ENCODE results near the gene KCTD18.
A peak's percentile ranks its signal among the peaks of the same experiment; 100 is the strongest.

KCTD18 gene

DNA sequence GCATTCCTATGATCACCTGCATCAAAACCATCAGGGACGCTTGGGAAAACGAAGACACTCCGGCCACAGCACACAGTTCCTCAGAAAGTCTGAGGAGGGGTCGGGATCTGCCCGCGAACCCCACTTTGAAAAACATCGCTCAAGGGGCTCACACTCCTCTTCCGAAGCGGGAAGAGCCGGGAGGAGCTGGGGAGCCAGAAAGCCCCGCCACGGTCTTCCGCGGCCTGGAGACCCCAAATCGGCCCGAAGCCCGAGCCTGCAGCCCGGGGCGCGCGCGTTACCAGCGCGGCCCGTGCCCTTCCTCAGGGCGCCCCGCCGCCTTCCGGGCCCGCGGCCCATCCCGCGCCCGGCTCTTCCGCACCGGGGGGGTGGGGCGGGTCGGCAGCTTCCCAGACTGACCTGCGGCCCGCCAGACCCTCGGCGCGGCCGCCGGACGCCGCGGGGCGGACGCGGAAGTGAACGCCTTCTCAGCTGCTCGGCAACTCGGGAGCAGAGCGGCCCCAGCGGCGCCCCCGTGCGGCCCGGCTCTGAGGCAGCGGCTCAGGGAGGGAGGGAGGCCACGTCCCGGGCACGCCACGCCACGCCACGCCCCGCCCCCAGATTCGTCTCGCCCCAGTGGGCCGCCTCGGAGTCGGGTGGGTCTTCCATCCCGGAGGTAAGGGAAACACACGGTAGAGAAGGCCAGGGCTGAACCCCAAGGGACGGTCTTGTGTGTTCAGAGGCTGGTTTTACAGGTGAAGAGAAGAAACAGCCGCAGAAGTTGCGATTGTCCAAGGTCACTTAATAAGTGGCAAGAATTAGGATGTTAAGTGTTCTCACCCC, at the start of gene KCTD18:
Gene KCTD18, minus strand, starts transcription at position 457 of the 822 bp plus-strand sequence. CDS start 3,052 bp downstream, outside the sequence.
- DNase-seq (ENCODE audit: low read depth), result no peak

DNA sequence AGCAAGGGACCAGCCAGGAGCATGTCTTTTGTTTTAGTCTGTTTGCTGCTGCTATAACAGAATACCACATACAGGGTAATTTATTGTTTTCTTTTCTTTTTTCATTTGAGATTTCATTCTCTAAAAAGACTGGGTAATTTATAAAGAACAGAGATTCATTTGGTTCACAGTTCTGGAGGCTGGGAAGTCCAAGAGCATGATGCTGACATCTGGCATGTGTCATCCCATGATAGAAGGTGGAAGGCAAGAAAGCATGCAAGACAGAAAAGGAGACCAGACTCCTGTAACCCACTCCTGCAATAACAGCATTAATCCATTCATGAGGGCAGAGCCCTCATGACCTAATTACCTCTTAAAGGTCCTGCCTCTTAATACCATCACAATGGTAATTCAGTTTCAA, 30.9 kb upstream of the KCTD18 start:
- DNase-seq (ENCODE audit: low read depth), result no peak

DNA sequence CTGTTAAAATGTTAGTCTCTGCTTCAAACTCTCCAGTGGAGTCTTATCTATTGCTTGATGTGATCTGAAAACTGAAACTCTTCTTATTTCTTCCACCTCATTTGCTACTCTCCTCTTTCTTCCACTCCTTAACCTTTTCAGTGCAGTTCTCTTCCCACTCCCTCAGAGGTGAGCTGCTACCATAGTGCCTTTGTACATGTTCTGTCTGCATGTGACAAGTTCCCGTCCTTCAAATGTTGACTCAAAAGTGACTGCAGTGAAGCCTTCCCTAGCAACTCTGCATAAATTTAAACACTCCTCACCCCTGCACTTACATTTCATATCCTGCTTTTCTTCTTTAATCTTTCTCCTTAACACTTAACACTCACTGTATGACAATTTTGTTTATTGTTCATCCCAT, 28.3 kb upstream of the KCTD18 start:
- DNase-seq (ENCODE audit: low read depth), result no peak

DNA sequence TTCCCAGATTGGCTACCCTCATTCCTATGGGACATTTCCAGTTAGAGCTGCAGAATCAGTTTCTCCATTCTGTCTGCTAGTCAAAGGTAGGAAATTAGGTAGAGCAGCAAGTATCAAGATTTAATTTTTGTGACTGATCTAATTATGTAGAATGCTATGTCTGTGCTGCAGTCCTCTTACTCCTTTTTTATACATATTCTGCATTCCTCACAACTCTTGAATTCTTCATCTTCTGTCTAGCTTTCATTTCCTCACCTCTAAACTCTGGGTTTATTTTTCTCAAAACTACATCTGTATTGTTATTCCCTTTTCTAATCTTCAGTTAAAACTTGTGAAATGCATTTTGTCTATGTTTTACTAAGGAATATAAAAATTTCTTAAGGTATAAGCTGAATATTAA, 24.7 kb upstream of the KCTD18 start:
- no peak for DNase-seq (ENCODE audit: low read depth)

DNA sequence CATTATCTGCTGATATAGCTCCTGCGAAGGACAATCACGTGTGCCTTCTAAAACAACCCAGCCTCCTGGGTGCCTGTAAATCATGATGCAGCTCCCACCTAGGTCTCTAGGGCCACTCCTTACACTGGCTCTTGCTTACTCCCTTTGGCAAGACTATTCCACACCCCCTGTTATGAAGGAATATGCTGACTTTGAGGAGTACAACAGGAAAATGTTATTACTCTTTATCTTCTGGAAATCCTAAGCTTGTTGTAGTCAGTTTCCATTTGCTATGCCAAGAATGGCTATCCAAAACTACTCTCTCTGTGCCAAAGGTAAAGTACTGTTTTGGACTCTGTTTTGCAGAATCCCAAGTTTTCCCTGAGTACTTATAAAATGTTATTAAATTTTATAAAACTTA, 23.9 kb upstream of the KCTD18 start:
- DNase-seq (ENCODE audit: low read depth), result no peak

DNA sequence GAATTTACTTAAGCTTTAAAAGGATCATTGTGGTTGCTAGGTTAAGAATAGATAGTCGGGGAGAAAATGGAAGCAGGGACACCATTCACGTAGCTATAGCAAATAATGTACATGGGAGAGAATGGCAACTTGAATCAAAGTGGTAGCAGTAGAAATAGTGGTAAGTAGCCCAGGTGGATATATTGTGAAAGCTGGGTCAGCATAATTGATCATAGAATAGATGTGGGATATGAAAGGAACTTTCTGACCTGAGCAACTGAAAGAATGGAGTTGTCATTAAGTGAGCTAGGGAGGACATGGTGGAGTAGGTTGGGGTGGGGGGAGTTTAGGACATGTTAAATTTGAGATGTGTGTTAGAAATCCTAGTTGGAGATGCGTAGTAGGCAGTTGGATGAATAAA, 18.4 kb upstream of the KCTD18 start:
- no peak for DNase-seq (ENCODE audit: low read depth)

DNA sequence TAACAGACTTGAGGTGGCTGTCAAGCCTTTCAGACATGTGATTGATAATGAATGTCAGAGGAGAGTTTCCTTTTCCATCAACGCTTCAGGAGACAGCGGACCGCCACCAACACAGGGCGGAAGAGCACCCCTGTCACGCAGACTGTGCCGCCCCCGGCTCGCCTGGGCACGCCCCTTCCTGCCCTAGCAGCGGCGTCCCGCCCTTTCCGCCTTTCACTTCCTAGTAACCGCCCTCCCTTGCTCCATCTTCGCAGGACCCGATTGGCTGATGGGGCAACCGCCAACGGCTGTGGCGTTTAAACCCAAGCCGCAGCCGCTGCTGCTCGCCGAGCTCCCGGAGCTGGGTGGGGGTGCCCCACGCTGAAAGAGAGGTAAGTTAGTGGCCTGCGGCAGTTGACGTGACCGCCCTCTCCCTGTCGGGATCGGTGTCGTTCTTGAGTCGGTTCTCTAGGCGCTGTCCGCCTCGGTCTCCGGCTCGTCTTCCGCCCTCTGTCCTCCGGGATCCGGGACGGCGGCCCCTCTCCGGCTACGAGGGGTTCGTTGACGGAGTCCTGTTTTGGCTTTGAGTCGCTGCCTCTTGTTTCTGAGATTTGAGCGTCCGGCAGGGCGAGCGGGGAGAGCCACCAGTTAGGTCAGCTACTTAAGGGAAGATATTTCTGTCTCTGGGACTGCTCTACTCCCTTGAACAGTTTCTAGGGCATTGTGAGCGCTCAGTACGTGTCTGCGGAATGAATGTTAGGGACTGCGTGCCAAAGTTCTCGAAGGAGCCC, 16.2 kb upstream of the KCTD18 start, which contains the start of gene SGO2:
Gene SGO2, plus strand, starts transcription at position 326 of the 770 bp plus-strand sequence. CDS start 6,769 bp downstream, outside the sequence.
- peak; percentile 68 for DNase-seq (ENCODE audit: low read depth)

DNA sequence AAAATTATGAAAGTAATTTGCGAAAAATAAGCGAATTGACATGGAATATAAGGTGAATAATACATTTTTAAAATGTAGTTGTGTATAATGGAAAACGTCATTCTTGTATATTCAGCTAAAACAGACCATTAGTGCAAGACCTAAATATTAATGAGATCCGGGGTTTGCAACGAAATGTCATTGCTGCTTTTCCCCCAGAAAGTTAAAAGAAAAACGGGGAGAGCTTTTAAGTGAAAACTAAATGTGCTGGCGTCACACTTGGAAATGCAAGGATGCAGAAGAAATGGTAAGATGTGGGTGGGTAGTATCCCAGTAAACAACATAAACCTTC, 15.6 kb upstream of the KCTD18 start:
- DNase-seq (ENCODE audit: low read depth), result no peak

DNA sequence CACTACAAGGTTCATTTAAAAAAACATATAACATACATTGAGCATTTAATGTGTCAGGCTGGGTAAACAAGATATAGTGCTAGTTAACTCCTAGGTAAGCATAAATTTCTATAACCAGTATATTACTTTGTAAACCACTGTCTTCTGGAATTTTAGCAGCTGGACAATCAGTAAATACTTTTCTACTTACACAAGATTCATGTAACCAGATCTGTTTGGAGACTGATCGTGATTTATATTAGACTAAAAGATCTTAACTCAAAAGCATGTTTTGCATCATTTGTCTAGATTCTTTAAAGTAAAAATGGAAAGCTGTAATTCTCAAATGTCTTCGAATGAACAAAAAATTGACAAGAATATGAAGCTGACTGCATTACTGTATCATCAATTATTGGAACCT, 15.2 kb upstream of the KCTD18 start:
- no peak for DNase-seq (ENCODE audit: low read depth)

DNA sequence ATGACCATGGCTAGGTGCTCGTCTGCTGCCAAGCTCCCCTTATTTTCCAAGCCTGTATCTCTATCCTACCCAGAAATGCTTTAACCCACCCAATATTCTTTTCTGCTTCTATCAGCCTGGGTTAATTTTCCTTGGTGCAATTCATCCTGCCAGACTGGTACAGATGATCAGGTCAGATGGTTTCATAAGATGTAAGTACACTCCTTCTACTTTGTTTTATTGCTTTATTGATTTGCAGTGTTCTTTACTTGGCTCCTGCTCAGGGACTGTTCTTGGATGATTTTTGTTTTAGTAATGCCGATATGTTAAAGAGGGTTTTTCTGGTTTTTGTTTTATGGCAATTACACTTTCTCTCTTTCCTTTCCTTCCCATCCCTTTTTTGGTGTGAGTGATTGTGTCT, 13.7 kb upstream of the KCTD18 start:
- no peak for DNase-seq (ENCODE audit: low read depth)

DNA sequence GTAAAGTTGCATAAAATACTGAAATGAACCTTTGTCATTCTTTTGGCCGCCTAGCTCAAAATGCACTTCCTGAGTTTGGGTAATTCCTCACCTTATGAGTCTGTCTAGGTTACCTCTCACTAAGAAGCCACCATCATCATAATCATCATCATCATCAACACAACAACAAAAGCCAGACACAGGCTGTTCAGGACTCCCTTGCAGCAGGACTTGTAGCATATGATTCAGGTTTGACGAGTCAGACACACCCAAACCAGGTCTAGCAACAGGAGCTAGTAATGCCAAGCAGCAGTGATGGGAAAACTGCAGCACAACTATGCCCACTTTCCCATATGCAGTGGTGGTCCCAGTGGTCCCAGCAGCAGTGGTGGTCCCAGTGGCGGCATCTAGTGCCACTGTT, 13.3 kb upstream of the KCTD18 start:
- DNase-seq (ENCODE audit: low read depth), result no peak

DNA sequence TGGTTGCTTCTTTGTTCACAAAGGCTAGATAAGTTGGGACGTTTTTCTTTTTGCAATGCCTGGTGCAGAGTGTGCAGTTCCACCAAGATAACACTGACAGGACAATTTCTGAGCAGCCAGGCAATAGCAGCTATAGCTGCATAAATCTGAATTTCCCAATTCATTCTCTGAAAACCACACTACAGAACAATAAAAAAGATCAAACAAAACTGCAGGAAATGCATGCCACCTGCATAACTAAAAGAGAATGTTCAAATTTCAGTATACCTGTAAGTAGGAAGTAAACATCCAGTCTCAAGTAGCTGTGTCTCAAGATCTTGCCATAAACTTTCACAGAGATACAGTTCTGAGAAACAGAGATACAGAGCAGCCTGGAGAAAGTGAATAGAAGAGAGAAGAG, 5.3 kb upstream of the KCTD18 start:
- no peak for DNase-seq (ENCODE audit: low read depth)

DNA sequence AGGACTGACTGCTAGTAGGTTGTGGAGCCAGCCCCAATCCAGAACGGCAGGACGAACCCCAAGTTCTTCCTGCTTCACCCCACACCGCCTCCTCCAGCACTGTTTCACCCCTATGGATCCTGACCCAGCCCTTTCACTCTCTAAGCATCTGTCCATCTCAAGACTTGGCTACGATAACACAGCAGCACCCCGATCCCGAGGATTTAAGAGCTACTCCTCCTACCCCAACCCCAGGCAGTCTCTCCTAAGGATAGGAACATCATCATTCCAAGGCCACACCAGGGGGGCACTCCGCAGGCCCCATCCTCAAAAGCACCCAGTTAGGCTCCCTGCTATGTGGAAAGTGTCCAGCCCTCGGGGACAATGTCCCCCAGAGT, 645 bp downstream of the KCTD18 start:
- no peak for DNase-seq (ENCODE audit: low read depth)

DNA sequence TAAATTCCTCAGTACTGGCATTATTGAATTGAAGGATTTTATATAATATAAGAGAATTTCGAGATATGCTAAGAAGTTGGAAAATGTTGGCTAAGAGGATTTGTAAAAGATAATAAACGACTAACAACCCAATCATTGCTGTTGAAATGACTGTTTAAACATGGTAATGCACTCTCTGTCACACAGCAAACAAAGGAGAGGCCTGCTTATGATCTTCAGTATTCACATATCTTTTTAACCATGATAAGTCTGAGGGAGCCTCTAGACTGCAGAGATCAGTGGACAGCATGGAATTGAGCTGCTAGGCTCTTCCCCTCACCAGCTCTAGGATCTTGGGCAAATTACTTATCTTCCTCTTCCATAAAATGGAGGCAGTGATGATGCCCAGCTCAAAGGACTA, 2.7 kb downstream of the KCTD18 start:
- DNase-seq (ENCODE audit: low read depth), result no peak

DNA sequence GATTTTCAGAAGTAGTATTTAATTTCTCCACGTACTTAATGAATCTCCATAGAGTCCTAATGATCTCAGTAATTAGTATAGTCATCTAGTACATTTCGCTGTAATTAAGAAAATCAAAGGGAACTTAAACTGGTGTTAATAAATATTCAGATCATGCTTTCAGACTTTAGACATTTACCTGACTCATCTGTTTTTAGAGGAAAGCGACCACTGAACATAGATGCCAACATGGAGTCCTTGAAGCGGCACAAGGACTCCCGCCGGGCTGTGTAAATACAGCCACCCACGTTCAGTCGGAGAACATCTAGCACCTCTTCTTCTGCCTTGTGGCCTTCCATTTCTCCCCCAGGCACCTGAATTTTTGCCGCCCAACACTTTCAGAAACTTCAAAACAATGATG, 3.2 kb downstream of the KCTD18 start:
- DNase-seq (ENCODE audit: low read depth), result no peak

DNA sequence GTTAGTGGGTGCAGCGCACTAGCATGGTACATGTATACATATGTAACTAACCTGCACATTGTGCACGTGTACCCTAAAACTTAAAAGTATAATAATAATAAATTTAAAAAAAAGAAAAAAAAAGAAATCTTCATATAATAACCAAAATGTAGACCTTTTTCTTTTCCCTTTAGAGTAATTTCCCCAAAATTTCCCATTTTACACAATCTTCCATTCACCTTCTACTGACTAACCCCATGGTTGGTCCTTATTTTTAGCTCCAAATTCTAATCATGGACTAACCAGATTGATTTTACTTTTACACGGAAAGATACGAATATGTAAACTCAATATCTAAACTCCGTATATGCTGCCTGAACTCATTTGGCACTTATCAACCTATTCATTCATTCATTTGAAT, 7.7 kb downstream of the KCTD18 start:
- no peak for DNase-seq (ENCODE audit: low read depth)

DNA sequence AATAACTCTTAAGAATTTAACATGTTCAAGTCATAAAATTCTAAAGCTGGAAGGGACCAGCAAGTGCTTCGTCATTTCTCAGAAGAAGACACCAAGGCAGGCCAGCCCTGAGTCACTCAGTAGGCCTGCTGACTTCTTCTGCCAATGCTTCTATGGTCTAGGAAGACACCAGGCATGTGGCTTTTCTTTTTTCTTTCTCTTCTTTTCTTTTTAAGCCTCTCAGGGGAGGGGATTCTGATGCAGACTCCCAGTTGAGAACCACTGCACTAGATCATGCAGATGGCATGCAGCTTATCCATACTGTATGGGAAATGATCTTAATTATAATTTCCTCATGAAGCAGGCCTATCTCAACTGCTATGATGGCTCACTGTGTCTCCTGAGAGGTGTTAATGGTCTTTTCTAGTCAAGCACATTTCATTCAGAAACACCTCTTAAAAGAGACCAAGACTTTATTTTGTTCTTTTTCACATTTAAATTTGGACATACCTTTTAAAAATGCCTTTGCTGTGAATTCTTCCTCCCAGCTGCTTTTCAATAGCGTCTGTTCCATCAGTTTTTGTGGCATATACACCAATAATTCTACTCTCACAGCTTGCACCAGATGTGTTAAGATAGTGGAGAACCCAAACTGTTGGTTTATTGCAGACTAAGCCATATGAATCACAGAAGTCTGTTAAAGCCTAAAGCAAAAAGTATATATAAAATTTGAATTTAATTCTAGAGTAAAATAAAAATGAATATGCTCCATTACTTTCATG, 11.3 kb downstream of the KCTD18 start:
- no peak for DNase-seq (ENCODE audit: low read depth)

DNA sequence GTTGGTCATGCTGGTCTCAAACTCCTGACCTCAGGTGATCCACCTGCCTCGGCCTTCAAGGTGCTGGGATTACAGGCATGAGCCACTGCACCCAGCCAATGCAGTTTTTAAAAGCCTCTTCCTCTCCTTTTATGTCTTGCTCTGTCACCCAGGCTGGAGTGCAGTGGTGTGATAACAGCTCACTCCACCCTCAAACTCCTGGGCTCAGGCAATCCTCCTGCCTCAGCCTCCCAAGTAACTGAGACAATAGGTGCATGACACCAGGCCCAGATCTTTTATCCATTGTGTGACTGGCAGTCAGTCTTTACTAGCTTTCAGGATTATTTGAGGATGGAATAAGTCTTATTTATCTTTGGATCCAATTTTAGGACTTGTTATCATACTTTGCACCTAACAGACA, 13.2 kb downstream of the KCTD18 start:
- DNase-seq (ENCODE audit: low read depth), result no peak

DNA sequence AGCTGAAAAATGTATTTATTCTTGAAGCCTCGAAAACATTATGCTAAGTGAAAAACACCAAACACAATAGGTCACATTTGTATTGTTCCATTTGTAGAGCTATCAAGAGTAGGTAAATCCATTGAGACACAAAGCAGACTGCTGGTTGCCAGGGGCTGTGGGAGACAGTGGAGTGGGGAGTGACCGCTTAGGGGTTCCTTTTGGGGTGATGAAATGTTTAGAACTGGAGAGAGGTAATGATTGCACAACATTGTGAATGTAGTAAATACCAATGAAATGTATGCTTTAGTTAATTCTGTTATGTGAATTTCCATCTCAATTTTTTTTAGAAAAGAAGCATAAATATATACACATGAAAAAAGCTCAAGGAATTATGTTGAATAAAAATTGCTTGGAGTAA, 15.8 kb downstream of the KCTD18 start:
- DNase-seq (ENCODE audit: low read depth), result no peak

DNA sequence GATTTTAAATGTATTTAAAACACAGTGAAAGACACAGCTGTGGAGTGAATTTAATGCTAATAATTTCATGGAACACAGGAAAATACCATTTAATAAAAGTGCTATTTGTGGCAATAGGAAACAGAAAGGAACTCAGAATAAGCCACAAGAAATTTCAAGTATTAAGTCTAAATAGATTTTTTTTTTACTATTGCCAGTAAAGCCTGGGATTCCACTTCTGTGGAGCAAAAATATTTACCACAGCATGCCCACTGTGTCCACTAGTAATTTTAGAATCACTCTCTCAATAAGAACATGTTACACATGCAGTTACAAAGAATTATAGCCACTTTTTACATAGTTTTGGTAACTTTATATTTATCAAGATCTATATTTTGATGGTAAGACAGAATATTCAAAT, 17.2 kb downstream of the KCTD18 start:
- no peak for DNase-seq (ENCODE audit: low read depth)

DNA sequence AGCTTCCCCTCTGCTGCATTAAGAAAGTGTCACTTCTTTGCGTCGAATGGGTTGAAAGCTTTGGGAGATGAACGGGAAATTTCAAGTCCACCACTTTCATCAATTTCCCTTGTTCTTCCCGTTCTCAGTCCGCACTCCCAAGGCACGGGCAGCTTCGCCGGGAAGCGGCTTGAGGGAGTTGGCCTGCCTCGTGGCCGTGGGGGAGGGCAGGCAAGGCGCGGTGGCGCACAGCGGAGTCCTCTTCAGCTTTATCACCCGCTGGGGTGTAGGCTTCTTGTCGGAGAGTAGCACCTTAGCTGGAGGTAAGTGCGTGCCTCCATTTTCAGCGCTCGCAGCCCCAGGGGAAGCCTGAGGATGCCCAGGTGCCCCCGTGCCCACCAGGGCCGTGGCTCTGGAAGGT, 19.9 kb downstream of the KCTD18 start:
- no peak for DNase-seq (ENCODE audit: low read depth)

DNA sequence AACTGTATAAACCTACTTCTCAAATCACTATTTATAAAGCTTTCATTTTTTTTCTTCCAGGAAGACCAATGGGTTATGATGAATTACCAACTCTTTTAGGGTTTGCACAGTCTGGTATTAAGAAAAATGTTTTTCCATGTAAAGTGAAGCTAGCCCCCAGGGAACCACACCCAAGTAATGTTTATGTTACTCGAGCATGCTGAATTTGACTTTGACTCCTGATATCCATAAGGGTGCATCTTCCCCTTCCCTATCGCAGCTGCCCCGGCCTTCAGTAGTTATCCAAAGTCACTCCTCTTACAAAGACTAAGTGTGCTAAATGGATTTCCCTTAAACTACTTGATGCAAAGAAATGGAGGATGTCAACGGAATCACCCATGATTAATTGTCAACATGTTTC, 21.7 kb downstream of the KCTD18 start:
- no peak for DNase-seq (ENCODE audit: low read depth)

DNA sequence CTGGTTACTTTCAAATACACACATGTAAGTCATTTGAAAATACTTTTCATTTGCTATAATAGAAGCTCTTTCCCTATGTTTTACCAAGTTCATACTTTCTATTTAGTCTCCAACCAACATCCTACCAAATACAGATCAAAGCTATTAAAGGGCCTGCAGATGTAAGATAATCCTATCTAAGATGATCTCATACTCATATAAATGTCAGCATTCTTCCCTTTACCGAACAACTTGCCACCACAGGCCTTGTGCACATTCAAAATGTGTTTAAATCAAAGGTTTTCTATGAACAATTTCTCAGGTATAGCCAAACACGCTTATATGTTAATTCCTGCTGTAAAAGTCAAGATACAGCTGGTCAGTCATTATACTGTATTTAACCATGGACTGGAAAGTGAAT, 23.3 kb downstream of the KCTD18 start:
- DNase-seq (ENCODE audit: low read depth), result no peak

All from non-pigmented ciliary epithelial cell (primary cell).